ENCODE data around the gene HS3ST6.
"Not testable (repeated sequence)": the region's sequence is repeated elsewhere in the genome, so short reads cannot be mapped to it uniquely, and the experiment has no call there.

The HS3ST6 gene

GRCh38 chr16:1920727-1921171 is 2.5 kb upstream of the HS3ST6 start:
- no peaks in the 10 kb centered on the region for H3K79me2 ChIP-seq (ENCODE audit: insufficient read depth, low read length)
- TF ChIP-seq EZH2 (IDR thresholded peaks at IDR 0.05; ENCODE audit: borderline replicate concordance, low read length) (no peak), CTCF (IDR thresholded peaks at IDR 0.05; ENCODE audit: low read length) (no peak)
- H3F3A ChIP-seq (ENCODE audit: insufficient read depth, low read length): no peaks in the 10 kb centered on the region
- no peak overlapping the region for H2AFZ ChIP-seq (ENCODE audit: low read length)
- no peaks in the 10 kb centered on the region; the same call in 1 of the 2 replicates for H3K27me3 ChIP-seq (ENCODE audit: insufficient read depth, low read length)
- no peaks in the 10 kb centered on the region for H4K20me1 ChIP-seq (ENCODE audit: insufficient read depth, low read length)
- H3K9me3 ChIP-seq (ENCODE audit: low read length): no peaks in the 10 kb centered on the region
- no peak overlapping the region for H3K9ac ChIP-seq (ENCODE audit: low read length)
- no peaks in the 10 kb centered on the region for H3K4me1 ChIP-seq (ENCODE audit: insufficient read depth, low read length, severe bottlenecking)
- no peaks in the 10 kb centered on the region for H3K36me3 ChIP-seq (ENCODE audit: insufficient read depth, low read length)
- no peaks in the 10 kb centered on the region for H3K9me2 ChIP-seq (ENCODE audit: low read depth, low read length)
- no peak overlapping the region for H3K4me2 ChIP-seq (ENCODE audit: low read length)
- no peak overlapping the region for H3K4me3 ChIP-seq (ENCODE audit: low read depth, low read length, poor library complexity, severe bottlenecking)
- H3K27ac ChIP-seq (ENCODE audit: low read depth, low read length, poor library complexity, severe bottlenecking): no peak overlapping the region

- H3K4me1 ChIP-seq (ENCODE audit: insufficient read depth, low read length, severe bottlenecking); H3K9me3 ChIP-seq (ENCODE audit: low read length); H3K36me3 ChIP-seq (ENCODE audit: insufficient read depth, low read length); H4K20me1 ChIP-seq (ENCODE audit: insufficient read depth, low read length); H2AFZ ChIP-seq (ENCODE audit: low read length); H3F3A ChIP-seq (ENCODE audit: insufficient read depth, low read length); H3K79me2 ChIP-seq (ENCODE audit: insufficient read depth, low read length); H3K4me2 ChIP-seq (ENCODE audit: low read length); H3K27ac ChIP-seq (ENCODE audit: low read depth, low read length, poor library complexity, severe bottlenecking); H3K9me2 ChIP-seq (ENCODE audit: low read depth, low read length); H3K27me3 ChIP-seq (ENCODE audit: insufficient read depth, low read length); H3K9ac ChIP-seq (ENCODE audit: low read length); H3K4me3 ChIP-seq (ENCODE audit: low read depth, low read length, poor library complexity, severe bottlenecking): not testable (repeated sequence)
These were observed 1.9 kb upstream of the HS3ST6 start for GRCh38 chr16:1920122-1920521.

GRCh38 chr16:1919327-1919998 is 1.2 kb upstream of the HS3ST6 start:
- Histone ChIP-seq H3K4me2 (ENCODE audit: low read length) (no peak overlapping the region), H3K27me3 (ENCODE audit: insufficient read depth, low read length) (peaks cover 3% of the 10 kb centered on the region; the same call in 1 of the 2 replicates), H3K27ac (ENCODE audit: low read depth, low read length, poor library complexity, severe bottlenecking) (no peak overlapping the region), H2AFZ (ENCODE audit: low read length) (no peak overlapping the region), H3K36me3 (ENCODE audit: insufficient read depth, low read length) (no peaks in the 10 kb centered on the region), H3K9me2 (ENCODE audit: low read depth, low read length) (no peaks in the 10 kb centered on the region), H3K79me2 (ENCODE audit: insufficient read depth, low read length) (no peaks in the 10 kb centered on the region), H4K20me1 (ENCODE audit: insufficient read depth, low read length) (no peaks in the 10 kb centered on the region), H3F3A (ENCODE audit: insufficient read depth, low read length) (no peaks in the 10 kb centered on the region), H3K9me3 (ENCODE audit: low read length) (no peaks in the 10 kb centered on the region), H3K9ac (ENCODE audit: low read length) (no peak overlapping the region), H3K4me3 (ENCODE audit: low read depth, low read length, poor library complexity, severe bottlenecking) (no peak overlapping the region), H3K4me1 (ENCODE audit: insufficient read depth, low read length, severe bottlenecking) (no peaks in the 10 kb centered on the region)
- TF ChIP-seq EZH2 (IDR thresholded peaks at IDR 0.05; ENCODE audit: borderline replicate concordance, low read length): no peak
- no peak for TF ChIP-seq CTCF (IDR thresholded peaks at IDR 0.05; ENCODE audit: low read length)
